Measurements from ENCODE around the gene MACF1.

Gene MACF1

GRCh38 chr1:39268112-39268581, 63.7 kb downstream of the MACF1 start:
- peak; percentile 90 for DNase-seq

- DNase-seq, result peak; percentile 53
These were observed 64.4 kb downstream of the MACF1 start for GRCh38 chr1:39268906-39269305.

DNA sequence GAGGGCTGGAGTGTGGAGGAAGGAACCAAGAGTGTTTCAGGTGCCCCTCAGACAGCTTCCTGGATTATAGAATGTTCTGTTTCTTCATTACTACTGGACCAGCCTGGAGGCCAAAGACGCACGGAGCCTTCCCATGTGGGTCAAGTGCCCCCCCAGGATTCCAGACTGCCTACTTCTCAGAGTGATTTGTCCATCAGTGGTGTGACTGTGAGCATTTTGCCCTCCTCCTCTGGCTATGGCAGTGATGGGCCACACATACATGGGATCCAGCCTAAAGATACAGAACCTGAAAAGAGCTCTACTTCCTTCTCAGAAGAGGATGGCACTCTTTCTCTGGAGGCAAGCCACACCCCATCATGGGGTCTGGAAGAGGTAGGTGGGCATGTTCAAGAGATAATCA, 64.9 kb downstream of the MACF1 start:
- peak; percentile 22 for DNase-seq

DNA sequence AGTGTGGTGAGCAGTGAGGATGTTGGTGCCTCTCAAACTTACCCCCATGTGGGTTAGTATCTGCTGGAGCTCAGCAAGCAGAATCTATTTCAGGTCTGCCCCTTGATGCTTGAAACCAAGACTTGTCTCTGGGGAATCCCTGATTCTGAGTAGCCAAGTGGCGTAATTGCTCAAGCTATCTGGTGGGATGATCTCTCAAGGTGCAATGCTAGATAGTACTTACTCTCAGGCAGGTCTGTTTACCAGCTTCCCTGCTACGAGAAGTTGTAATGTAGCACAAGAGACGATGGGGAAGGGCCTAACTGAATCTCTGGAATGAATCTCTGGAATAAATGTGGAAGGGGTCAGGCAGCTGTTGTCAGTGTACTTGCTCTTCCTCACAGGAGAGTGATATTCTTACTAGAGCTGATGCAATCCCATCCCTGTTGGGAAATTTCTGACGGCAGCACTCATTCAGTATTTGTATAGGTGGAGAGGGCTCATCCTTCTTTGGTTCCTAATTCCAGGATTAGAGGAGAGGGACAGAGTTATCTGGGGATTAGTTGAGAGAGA, 65.4 kb downstream of the MACF1 start:
- peak; percentile 61 for DNase-seq

DNA sequence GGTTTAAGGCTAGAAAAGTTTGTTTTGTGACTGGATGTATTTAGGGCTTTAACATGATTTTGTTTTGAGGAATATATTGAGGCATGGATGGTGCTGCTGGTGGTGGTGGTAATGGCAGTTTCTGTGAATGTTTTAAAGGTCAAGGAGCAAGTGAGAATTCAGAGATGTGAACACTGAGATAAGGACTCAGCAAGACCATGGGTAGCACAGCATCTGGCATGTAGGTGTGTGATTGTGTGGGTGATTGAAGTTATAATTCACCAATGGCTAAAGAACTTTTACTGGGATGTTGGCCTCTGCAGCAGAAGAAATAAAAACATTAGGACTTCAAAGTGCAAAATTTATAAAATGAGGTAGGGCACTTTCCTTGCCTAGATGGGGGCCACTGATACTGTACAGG, 65.9 kb downstream of the MACF1 start:
- DNase-seq, result peak; percentile 24

DNA sequence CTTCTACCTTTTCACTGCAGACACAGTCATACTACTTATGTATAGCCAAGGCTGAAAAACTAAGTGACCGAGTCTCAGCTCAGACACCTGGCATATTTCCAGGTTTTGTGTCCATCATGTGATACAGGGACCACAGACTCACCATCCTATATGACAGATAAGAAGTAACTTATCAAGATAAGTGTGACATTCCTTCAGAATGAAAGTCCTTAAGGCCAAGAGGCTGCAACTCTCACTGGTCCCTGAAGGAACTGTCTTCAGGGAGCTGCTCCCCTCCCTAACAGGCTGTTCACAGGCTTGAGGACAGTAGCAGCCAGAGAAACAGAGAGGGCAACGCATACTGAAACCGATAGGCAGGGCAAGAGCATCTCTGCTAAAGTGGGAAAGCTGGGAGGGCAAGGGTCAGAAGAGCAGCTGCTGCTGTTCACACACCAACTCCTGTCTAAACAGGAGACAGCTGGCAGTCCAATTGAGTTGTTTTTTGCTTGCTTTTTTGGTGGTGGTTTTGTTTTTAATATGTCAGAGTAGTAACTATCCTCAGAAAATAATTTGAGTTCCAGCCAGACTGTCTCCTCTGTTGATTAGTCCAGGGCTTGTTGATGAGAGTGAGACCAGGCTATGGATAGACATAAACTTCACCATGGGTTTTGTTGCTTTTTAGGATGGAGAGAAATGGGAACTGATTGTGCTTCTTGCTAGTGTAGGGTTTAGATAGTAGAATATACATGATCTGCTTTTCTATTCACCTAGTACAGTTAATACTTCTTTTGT, 67.7 kb downstream of the MACF1 start:
- DNase-seq, result peak; percentile 85

- peak; percentile 33 for DNase-seq
These were observed 68.4 kb downstream of the MACF1 start for GRCh38 chr1:39272798-39273469.

- no peak for DNase-seq
These were observed 71.5 kb downstream of the MACF1 start for GRCh38 chr1:39275836-39276507.

DNA sequence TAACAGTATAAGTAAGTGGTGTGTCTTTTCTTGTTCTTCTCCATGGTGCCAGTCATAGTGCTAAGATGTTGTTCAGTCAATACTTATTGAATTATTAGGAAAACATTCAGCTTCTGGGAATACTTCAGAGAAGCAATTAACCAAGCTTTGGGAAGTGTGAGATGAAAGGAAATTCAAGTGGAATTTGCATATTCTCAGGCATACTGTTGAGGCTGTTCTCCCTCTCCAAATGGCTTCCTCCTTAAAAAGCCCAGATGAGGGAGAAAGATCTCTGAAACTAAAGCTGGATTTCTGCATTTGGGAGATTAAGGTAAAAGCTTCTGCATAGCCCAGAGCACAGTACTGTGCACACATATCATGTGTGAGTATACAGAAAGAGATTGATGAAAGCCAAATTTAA, 73.4 kb downstream of the MACF1 start:
- no peak for DNase-seq

DNA sequence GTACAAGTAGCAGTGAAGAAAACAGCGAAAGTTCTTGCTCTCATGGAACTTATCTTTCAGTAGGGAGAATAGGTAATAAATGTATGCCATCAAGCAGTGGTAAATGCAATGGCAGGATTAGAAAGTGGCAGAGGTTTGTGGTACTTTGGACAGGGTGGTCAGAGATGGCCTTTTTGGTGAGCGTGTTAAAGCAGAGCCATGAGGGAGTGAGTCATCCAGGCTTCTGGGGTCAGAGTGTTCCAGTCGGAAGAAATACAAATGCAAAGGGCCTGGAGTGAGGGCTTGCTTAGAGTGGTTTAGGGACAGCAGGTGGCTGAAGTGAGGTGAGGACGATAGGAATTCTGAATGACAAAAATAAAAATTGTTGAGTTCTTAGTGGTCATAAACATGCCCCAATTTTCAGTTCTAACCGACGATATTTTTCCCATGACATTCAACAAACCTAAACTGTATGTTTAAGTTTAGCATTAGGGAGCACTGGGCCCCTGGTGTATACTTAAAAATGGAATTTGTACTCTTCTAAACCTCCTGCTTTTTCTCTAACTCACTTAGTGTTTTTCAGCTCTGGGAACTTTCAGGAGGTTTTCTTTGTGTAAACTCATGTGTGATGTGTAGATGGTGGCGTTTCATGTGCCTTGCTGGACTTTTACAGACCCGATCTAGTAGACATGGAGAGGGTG, 78.2 kb downstream of the MACF1 start:
- no peak for DNase-seq

DNA sequence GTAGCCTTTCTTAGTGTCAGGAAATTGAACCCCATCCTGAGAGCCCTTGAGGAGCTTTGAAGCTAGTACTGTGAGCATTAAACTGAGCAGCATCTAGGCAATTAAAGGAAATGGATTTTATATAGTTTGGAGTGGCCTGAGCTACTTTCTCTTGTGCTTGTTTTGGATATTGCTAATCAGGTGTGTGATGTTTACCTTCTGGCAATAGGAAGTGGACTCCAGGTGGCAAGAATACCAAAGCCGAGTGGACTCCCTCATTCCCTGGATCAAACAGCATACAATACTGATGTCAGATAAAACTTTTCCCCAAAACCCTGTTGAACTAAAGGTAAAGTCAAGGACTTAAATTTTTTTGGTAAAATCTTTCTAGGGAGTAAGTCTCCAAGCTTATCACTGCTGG, 79.4 kb downstream of the MACF1 start:
- no peak for DNase-seq

GRCh38 chr1:39287541-39287940, 83.0 kb downstream of the MACF1 start:
- no peak for DNase-seq

DNA sequence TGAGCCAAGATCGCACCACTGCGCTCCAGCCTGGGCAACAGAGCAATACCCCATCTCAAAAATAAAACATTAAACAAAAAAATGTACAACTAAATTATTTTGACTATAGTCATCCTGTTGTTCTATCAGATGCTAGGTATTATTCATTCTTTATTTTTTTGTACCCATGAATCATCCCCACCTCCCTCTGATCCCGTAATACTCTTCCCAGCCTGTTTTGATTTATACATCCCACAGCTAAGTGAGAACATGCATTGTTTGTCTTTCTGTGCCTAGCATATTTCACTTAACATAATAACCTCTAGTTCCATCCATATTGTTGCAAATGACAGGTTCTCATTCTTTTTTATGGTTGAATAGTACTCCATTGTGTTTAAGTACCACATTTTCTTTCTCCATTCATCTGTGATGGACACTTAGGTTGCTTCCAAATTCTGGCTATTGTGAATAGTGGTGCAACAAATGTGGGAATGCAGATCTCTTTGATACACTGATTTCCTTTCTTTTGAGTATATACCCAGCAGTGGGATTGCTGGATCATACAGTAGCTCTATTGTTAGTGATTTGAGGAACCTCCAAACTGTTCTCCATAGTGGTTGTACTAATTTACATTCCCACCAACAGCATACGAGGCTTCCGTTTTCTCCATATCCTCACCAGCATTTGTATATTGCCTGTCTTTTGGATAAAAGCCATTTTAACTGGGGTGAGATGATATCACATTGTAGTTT, 84.4 kb downstream of the MACF1 start:
- no peak for DNase-seq

DNA sequence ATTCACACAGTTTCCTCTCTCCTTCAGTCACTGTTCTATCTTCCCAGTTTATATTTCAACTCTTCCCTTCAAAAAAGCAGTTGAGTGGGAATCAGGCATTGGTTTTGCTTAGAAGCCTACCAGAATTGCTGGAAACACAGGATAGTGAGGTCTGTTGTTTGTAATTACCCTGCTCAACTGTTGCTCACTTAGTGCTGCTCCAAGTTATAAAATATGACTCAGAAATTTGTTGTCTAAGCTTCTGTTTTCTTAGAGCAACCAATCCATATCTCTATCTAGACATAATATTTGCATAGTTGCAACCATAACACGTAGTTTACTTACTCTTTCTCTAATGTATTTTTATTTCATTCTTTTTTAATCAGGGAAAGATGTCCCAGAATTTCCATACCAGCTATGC, 87.9 kb downstream of the MACF1 start:
- no peak for DNase-seq

DNA sequence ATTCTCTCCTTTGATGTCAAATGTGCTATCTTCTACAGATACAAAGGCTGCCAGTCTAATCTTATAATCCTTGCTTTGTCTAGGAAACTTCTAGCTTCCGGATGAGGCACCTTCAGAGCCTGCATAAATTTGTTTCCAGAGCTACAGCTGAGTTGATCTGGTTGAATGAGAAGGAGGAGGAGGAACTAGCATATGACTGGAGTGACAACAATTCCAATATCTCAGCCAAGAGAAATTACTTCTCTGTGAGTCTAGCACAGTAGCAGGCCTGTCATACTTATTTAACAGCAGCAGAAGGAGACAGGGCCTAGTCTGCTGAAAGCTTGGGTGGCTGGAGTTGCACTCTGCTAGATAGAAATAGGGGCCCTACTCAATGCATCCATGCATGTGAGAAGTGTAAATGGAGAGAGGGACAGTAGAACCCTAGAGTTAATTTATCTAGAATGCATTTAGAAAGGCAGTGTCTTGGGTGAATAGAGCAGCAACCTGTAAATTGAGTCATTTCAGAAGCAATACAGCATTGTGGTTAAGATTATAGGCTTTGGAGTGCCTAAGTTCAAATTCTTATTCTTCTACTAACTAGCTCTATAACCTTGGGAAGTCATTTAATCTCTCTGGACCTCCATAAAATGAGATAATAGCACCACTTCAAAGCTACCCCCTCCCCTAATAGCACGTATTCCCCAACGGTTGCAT, 89.0 kb downstream of the MACF1 start:
- DNase-seq, result no peak

GRCh38 chr1:39294531-39294930, 90.0 kb downstream of the MACF1 start:
- no peak for DNase-seq

GRCh38 chr1:39295901-39296300, 91.4 kb downstream of the MACF1 start:
- DNase-seq, result no peak

DNA sequence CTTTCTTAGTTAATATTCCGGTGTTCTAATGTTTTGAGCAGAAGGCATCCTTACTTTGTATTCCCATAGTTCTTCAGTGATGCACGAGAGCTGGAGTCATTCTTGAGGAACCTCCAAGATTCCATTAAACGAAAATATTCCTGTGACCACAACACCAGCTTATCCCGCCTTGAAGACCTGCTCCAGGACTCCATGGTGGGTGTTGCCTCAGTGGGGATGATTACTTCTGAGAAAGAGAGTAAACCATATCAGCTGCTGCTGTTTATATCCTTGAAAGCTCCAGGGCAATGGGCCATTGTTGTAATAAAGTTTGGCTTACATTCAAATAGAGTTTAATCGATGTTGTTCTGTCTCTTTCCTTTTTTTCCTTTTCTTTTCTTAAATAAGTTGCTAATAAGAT, 93.1 kb downstream of the MACF1 start:
- no peak for DNase-seq

DNA sequence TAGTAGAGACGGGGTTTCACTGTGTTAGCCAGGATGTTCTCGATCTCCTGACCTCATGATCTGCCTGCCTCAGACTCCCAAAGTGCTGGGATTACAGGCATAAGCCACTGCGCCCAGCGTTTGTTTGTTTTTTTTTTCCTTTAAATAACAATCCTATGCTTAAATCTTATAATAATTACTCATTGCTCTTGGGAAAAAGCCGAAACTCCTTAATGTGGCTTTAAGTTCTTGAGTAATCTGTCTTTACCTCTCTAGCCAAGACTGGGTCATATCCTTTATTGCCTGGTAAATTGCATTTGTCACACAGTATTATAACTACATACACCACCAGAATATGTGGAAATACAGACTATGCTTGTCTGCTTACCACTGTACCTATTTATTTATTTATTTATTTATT, 97.1 kb downstream of the MACF1 start:
- DNase-seq, result no peak

- DNase-seq, result peak; percentile 3
These were observed 101.1 kb downstream of the MACF1 start for GRCh38 chr1:39305555-39305954.

- DNase-seq, result no peak
These were observed 105.5 kb downstream of the MACF1 start for GRCh38 chr1:39310015-39310414.

- no peak for DNase-seq
These were observed 106.2 kb downstream of the MACF1 start for GRCh38 chr1:39310691-39311090.
